ENCODE results near the gene ZBTB39.
"Not testable (repeated sequence)": the region's sequence is repeated elsewhere in the genome, so short reads cannot be mapped to it uniquely, and the experiment has no call there.

Gene ZBTB39, protein sequence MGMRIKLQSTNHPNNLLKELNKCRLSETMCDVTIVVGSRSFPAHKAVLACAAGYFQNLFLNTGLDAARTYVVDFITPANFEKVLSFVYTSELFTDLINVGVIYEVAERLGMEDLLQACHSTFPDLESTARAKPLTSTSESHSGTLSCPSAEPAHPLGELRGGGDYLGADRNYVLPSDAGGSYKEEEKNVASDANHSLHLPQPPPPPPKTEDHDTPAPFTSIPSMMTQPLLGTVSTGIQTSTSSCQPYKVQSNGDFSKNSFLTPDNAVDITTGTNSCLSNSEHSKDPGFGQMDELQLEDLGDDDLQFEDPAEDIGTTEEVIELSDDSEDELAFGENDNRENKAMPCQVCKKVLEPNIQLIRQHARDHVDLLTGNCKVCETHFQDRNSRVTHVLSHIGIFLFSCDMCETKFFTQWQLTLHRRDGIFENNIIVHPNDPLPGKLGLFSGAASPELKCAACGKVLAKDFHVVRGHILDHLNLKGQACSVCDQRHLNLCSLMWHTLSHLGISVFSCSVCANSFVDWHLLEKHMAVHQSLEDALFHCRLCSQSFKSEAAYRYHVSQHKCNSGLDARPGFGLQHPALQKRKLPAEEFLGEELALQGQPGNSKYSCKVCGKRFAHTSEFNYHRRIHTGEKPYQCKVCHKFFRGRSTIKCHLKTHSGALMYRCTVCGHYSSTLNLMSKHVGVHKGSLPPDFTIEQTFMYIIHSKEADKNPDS

DNA sequence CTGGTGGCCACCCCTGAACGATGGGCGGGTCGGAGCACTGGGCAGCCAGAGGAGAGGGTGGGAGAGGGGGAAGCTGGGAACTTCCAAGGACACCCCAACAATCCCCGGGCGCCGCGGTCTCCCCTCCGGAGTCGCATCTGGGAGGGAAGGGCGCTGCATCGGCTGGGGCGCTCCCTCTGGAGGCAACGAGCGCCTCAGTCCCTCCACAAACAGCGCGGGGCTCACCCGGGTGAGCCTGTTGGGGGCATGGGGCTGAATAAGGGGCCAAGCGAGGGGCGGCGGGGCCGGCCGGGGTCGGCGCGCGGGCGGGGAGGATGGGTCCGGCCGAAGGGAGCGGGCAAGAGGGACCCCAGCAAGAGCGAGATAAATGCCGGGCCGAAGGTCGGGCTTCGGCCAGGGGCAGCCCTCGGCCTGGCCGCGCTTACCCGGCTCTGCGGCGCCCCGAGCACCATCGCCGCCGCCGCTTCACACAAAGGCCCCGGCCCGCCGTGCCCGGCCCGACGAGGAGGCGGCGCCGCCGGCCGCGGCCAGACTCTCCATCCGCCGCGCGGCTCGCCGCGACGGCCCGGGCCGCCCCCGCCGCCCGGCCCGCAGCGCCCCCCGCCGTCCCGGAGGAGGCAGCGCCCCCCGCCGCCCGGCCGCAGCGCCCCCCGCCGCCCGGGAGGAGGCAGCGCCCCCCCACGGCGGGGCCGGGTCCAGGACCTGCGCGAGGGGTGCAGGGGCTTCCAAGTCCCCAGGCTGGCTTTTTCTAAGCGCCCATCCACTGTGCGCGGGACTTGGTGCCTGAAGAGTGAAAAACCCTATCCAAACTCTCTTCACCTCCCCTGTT, at the start of gene ZBTB39:
ZBTB39 (minus strand) TSS at position 567 of the 829 bp plus-strand sequence. CDS start 1,629 bp downstream, outside the sequence.
- peak; percentile 22 for DNase-seq

DNA sequence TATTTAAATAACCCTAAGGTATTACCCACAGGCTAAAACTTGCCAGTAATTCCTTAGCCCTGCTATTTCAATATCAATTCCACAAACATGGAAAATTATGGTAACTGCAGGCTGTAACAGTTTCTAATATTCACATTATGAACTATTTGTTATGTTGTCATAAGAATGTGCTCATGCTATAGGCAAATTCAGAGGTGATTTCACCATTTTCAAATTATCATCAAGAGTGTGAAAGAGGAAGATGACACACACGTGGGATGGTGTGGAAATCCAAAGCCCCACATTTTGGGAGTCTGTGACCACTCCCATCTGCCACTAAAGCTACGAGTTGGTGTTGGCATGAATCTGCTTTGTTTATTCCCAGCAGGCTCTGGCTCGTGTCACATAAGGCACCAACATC, 49.5 kb upstream of the ZBTB39 start:
- no peak for DNase-seq

DNA sequence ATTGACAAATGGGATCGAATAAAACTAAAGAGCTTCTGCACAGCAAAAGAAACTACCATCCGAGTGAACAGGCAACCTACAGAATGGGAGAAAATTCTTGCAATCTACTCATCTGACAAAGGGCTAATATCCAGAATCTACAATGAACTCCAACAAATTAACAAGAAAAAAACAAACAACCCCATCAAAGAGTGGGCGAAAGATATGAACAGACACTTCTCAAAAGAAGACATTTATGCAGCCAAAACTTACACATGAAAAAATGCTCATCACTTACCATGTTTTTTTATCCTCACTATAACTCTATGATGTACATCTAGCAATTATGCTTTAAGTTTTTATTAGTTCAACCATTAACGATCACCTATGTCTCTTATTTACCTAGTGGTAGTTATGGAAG, 47.6 kb upstream of the ZBTB39 start:
- not testable (repeated sequence) for DNase-seq

DNA sequence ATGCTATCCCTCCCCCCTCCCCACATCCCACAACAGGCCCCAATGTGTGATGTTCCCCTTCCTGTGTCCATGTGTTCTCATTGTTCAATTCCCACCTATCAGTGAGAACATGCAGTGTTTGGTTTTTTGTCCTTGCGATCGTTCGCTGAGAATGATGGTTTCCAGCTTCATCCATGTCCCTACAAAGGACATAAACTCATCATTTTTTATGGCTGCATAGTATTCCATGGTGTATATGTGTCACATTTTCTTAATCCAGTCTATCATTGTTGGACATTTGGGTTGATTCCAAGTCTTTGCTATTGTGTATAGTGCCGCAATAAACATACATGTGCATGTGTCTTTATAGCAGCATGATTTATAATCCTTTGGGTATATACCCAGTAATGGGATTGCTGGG, 46.8 kb upstream of the ZBTB39 start:
- DNase-seq: not testable (repeated sequence)

DNA sequence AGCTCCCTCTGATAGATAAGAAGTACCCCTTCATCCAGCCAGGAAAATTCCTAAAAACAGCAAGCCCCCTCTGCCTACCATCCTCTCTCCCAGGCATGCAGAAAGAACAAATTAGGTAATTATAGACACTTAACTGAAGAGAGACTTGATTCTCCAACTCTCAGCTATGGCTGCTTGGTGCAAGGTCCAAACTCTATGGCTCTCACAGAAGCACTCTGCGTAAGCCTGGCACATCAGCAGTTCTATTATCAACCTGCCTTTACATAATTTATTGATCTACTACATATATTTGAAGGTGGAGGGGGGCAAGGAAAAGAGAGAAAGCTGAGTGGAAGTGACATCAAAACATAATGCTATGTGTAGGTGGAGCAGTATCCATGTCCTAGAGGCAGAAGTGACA, 44.7 kb upstream of the ZBTB39 start:
- DNase-seq: no peak

DNA sequence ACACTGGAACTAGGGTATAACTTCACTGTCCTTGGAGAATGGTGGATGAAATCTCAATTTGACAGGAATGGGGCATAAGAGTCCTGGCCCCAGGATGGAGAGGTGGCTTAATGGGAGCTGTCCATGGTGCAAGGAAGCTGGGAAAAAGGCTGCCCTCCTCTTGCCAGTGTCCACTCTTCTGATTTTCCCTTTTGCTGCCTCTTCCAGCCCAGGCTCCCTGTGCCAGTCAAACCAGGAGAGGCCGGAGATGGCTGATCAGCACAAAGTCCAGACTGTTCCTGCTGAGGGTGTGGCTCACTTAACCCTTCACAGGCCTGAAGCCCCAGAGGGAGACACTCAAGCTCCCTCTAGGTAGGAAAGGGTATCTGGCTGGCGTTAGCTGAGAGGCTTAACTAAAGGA, 43.5 kb upstream of the ZBTB39 start, which contains the start of gene MYO1A:
MYO1A (minus strand) TSS at position 240 of the 400 bp plus-strand sequence. CDS start 1,806 bp downstream, outside the sequence.
- DNase-seq: no peak

DNA sequence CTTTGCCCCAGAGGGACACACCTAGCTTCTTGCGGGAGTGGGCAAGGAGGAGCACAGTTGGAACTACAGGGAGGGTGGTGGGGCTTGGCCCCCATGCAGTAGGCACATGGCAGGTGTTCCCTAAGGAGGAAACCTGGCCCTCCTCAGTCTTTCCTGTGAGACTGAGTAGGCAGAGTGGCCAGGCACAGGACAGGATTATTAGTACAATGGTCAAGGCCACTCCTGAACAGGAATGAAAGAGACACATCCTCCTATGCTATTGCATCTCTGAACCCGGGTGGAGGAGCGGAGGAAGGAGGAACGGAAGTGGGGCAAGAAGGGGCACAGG, 42.7 kb upstream of the ZBTB39 start:
- DNase-seq: no peak

DNA sequence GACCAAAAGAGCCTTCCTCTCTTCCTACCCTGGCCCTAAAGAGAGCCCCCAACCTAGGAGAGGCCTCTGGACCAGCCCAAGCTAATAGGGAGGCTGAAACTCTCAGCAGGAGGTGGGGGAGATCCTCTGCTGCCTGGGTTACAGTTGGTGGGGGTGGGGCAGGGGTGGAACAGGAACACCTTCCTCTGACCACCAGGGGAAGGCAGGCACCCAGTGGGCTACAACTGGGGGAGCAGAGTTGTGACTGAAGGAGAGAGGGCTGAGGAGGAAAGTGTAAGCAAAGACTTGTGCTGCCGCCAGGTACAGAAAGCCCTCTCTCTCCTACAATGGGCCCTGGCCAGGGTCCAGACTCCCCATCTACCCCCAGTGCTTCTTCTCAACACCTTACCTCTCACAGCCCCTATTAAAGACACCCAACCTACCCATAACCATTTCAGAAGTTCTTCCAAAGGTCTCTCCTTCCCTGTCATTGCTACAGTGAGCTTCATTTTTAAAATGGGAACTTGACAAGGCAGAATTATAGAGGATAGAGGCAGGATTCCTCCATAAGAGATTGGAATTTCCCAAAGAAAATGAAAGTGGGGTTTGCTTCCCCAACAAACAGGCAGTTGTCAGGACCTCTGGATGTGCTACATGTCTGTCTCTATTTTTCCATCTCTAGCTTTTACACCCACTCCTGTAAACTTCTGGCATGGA, 42.2 kb upstream of the ZBTB39 start:
- DNase-seq: no peak

DNA sequence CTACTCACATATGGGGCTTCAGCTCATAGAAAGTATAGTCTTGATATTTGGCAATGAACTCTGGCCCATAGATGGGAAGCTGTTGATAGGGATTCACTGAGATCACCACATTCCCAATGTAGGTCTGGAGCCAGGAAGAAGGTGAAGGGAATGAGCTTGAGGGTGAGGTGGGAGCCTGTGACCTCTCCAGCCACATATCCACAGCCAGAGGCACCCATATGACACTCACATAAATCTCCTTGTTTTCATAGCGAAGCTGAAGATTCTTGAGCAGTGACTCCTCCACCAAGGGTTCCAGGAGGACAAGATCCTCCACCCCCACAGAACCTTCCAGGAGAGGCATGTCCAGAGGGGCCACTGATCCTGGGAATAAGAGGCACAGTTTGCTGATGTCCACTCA, 41.6 kb upstream of the ZBTB39 start:
- no peak for DNase-seq

DNA sequence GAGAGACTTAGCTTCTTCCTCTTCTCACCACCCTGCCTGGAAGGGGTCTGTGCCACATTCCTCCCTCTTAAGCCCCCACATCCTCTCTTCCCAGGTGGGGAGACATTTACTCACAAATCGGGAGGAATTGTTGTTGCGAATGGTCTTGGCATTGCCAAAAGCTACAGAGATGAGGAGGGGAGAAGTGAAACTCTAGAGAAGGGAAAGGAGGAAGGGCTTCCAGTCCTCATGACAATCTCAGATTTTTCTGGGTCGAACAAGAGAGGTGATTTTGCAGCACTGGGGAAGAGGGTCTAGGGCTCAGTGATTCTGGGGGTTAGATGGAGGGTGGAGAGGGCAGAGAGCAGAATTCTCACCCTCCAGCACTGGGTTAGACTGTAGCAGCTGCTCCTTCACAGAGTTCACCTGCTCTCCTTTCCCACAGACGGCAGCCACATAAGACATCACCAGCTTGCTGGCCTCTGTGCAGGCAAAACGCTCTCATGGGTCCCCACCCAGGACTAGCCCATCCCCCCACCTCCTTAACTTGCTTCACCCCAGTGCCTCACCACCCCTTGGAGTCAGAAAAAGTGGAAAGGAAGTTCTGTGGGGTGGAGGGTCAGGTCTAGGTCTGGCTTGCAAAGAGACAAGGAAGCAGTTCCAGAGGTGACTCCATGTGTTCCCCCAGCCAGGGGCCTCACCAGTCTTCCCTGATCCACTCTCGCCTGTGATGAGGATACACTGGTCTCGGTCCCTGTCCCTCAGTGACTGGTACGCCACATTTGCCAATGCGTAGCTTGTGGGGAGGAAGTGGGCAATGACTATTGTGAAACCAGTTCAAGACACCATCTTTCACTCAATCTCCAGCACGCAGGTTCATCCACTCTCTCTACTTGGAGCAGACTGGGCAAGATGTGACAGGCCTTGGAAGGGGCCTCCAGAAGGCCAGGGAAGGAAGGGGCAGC, 40.9 kb upstream of the ZBTB39 start:
- no peak for DNase-seq

DNA sequence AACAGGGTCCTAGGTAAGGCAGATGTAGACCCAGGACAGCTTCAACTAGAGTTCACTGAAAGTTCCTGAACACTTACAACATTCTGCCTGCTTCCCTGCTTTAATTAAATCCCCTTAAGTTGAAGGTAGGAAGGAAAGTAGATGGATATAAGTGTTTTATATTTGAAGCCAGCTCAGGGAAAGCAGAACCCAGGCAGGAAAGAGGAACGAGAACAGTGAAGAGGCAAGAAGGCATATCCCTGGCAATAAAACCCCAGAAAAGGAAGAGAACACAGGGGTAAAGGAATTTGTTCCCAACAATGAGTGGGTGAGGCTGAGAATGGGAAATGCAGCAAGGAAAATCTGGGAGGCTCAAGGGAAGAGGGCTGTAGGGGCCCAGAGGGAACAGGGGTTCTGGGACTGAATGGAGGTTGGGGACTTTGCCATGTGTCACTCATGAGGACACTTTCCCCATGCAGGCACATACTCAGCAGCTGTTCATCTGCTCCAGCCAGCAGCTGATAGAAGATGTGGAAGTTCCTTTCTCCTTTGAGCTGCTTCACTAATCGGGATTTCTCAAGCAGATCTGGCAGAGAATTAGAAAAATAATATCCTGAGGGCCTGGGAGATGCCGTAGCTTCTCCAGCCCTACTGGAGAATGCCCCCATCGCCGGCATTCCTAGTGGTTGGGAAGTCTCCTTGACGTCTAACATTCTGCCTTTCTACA, 39.9 kb upstream of the ZBTB39 start:
- no peak for DNase-seq

DNA sequence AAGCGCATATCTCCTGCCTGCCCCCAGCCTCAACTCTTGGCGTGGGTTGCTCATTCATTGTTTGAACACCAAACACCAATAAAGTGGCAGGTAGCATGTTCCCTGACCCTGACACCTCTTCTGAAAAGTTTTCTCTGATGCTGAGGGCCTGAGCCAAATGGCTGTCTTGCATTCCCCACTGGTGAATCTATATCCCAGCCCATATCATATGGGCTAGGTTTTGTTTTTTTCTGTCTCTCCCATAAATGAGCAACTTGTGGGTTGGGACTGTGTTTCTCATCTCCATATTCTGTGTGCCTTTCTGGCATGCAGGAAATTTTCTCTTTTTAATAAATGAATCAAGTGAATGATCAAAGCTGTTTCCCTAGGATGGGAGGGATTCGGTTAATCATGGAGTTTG, 38.5 kb upstream of the ZBTB39 start:
- DNase-seq: no peak

DNA sequence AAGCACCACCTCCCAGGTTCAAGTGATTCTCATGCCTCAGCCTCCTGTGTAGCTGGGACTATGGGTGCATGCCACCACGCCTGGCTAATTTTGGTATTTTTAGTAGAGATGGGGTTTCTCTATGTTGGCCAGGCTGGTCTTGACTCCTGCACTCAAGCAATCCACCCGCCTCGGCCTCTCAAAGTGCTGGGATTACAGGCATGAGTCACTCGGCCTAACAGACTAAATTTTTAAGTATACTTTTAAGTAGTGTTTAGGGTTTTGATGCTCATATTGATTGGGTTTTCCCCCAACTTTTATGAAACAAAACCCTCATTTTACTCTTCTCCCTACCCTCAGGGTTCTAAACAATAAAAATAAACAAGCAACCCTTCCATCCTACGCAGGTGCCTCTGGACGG, 38.1 kb upstream of the ZBTB39 start:
- DNase-seq: no peak

DNA sequence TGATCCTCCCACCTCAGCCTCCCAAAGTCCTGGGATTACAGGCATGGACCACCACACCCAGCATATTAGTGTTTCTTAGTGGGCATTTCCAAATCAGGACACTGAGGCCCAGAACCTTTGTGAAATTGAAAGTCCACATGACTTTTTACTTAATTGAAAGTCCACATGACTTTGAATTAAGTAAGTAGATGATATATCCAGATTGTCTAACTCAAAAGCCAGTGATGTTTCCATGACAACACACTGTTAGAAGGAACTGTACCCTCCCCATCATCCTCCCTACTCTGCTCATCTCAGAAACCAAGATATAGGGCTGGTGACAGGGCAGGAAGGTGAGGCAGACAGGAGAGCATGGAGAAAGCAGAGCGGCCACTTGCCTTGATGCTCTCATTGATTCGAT, 36.3 kb upstream of the ZBTB39 start:
- no peak for DNase-seq

DNA sequence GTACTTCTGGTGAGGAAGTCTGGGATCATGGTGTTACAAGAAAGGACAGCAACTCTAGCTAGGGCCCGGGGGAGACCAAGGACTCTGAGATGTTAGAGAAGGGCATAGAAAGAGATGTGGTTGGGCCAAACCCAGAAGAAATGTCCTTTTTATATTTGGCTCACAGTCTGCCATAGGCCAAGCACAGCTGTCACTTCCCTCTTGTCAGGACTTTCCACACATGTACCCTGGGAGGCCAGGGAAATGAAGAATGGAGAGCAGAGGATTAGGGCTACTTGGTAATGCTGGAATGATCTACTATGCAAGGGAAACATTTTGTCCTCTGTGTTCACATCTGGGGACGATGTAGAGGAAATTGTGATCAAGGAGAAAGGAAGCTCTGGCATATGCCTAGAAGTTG, 34.4 kb upstream of the ZBTB39 start:
- no peak for DNase-seq

DNA sequence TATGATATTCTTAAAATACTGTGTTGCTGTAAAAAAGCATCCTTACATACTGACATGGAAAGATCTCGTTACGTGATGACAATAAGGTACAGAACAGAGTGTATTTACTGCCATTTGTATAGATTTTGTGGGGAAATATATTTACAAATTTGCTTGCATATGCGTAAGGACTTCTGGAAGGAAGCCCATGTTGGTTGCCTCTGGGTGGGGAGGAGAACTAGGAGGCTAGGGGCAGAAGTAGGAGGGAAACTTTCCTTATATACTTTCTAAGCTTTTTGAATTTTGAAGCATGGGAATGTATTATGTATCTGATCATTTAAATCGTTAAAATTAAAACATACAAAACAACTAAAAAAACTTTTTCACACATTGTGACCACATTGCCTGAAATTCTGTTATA, 33.9 kb upstream of the ZBTB39 start:
- DNase-seq: no peak

DNA sequence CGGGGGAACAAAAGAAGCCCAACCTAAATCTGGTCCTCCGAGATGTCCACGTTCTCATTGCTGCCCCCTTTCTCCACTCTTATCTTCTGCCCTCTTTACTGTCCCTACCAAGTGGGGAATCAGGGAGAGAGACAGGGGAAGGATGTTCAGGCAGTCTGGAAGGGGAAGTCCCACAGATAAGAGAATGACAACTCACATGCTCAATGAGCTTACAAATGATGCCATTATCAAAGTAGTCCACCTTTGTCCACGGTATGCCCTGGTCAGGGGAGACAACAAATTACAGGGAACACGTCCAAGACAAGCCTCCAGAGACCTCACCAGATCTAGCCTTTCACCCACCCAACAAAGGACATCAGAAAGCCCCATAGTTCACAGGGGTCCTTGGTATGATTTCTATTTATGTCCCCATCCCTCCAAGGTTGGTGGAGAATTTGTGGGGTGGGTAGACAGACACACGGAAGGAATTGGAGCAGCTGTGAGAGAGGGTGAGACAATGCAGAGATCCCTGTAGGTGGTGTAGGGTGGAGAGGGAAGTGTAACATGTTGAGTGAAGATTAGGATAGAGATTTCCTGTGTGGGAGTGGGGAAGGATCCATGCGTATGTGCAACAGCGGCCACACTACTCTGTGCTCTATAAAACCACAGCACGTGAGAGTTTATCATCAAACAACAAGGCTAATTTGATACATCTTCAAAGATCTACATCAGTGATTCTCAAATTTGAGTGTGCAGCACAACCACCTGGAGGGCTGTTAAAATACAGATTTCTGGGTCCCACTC, 32.9 kb upstream of the ZBTB39 start:
- no peak for DNase-seq

DNA sequence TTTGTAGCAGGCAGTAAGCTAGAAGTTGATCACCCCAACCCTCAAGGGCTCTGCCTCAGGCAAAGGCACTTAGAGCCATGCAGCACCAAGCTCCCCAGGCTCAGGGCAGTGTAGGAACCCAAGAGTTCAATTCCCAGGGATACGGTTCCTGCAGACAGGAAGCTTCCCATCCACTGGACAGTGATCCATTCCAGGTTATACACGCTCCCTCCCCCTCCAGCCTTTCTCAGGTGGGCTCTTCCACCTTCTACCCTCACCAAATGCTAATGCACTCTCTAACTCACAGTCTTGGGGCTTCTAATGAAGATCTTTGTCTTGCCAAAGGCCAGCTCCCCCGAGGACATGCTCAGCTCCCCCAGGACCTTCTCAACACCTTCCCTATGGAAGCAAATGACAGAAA, 30.9 kb upstream of the ZBTB39 start:
- no peak for DNase-seq

DNA sequence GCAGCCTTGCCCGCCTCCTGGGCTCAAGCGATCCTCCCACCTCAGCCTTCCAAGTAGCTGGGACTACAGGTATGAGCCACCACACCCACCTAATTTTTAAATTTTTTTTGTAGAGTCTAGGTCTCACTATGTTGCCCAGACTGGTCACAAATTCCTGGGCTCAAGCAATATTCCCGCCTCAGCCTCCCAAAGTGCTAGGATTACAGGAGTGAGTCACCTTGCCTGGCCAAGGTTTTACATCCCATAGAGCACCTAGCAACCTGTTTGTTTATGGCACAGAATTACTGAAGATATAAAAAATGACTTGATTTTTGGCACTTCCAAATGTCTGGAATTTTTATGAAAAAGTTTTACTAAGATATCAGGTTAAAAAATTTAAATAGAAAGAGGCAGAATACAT, 27.1 kb upstream of the ZBTB39 start:
- no peak for DNase-seq

DNA sequence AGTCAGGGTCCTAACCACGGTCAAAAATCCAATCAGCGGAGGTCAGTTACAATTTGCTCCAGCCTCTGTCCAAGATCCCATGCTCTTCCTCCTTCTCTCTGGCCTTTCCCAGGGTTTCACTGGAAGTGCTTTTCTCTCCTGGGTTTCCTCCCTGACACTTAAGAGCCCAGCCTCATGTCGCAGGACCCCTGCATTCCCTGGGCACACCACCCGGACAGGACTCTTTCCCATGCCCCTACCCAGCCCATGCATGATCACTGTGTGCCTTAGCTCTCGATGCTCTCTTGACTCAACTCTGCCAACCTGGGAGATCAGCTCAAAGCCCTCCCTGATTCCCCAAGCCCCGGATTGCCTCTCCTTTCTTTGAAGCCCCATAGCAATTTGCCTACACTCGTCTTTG, 25.4 kb upstream of the ZBTB39 start:
- DNase-seq: no peak
